ENCODE results near the gene TTC7B. TPM values are rescaled to one million over a fixed set of nuclear protein-coding genes. Genes with fewer than 3 reads are reported as not detected.

The TTC7B gene
- total RNA-seq, 1 donor = 24.9 TPM

DNA sequence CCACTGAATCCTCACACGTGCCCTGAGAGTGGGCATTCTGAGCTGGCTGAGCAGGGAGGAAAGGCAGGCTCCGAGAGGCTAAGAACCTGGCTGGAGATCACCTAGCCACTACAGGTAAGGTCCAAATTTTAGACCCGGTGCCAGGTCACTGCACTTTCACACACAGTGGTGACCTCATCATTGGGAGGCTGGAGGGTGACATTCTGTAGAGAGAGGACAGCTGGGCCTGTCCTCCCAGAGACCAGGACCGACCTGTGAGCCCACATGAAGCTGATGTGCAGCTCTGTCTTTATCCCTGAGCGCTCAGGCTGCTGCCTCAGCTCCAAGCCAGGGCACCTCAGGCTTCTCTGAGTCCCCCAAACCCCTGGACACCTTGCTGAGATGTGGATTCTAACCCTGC lies 4.1 kb downstream of the TTC7B start:
- TF ChIP-seq, protein P1, sequence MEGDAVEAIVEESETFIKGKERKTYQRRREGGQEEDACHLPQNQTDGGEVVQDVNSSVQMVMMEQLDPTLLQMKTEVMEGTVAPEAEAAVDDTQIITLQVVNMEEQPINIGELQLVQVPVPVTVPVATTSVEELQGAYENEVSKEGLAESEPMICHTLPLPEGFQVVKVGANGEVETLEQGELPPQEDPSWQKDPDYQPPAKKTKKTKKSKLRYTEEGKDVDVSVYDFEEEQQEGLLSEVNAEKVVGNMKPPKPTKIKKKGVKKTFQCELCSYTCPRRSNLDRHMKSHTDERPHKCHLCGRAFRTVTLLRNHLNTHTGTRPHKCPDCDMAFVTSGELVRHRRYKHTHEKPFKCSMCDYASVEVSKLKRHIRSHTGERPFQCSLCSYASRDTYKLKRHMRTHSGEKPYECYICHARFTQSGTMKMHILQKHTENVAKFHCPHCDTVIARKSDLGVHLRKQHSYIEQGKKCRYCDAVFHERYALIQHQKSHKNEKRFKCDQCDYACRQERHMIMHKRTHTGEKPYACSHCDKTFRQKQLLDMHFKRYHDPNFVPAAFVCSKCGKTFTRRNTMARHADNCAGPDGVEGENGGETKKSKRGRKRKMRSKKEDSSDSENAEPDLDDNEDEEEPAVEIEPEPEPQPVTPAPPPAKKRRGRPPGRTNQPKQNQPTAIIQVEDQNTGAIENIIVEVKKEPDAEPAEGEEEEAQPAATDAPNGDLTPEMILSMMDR (IDR thresholded peaks at IDR 0.05; ENCODE audit: insufficient read depth, low read length) = no peak
- H3K4me3 ChIP-seq (ENCODE audit: low read depth, low read length) = no peak overlapping the region
- DNase-seq (ENCODE audit: low read depth) = no peak

DNA sequence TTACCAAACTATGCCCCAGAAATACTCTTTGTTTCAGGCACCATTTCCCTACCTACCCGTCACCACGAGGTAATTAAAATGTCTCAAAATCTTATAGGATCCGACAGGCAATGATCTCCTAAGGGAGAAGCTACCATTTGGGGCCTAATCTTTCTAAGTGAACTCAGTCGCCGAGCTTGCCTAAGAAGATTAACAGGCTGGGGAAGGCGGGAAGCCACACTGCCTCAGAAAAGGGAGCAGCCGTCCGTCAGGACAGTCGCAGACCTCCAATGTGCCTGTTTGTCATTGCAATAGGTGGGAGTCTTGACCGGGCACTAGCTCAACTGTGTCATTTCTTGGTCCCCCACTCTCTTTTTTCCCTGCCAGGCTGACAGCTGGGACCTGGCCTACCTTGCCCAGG lies 4.6 kb downstream of the TTC7B start:
- TF ChIP-seq, protein P1 (IDR thresholded peaks at IDR 0.05; ENCODE audit: insufficient read depth, low read length) = no peak
- H3K4me3 ChIP-seq (ENCODE audit: low read depth, low read length) = no peak overlapping the region
- no peak for DNase-seq (ENCODE audit: low read depth)

- DNase-seq (ENCODE audit: low read depth) = no peak
- TF ChIP-seq, protein P1 (IDR thresholded peaks at IDR 0.05; ENCODE audit: insufficient read depth, low read length) = no peak
Measured at GRCh38 chr14:90810806-90811205, 5.4 kb downstream of the TTC7B start.

GRCh38 chr14:90809530-90810312 lies 6.5 kb downstream of the TTC7B start:
- no peak for DNase-seq (ENCODE audit: low read depth)
- H3K4me3 ChIP-seq (ENCODE audit: low read depth, low read length) = no peak overlapping the region
- TF ChIP-seq, protein P1 (IDR thresholded peaks at IDR 0.05; ENCODE audit: insufficient read depth, low read length) = no peak

More at GRCh38 chr14:90810806-90811205, 5.4 kb downstream of the TTC7B start:
- H3K4me3 ChIP-seq (ENCODE audit: low read depth, low read length) = no peak overlapping the region

- no peak overlapping the region for H3K4me3 ChIP-seq (ENCODE audit: low read depth, low read length)
- TF ChIP-seq, protein P1 (IDR thresholded peaks at IDR 0.05; ENCODE audit: insufficient read depth, low read length) = no peak
- no peak for DNase-seq (ENCODE audit: low read depth)
Measured at GRCh38 chr14:90808759-90809529, 7.3 kb downstream of the TTC7B start.

DNA sequence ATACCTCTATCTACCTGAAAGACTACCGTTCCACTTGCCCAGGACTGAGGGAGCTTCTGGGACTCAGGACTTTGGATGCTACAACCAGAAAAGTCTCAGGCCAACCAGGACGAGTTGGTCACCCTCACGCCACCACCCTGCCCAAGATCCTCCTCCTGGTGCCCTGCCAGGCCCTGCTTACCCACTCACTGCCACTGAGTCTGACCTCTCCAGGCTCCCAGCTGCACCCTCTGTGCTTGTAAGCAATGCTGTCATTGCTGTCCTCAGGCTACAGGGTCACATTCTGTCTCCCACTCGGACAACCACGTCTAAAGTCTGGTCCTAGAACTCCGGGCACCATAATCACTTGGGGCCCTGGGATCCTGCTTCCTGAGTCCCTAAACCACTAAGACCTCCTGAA lies 9.2 kb downstream of the TTC7B start:
- TF ChIP-seq, protein P1 (IDR thresholded peaks at IDR 0.05; ENCODE audit: insufficient read depth, low read length) = no peak
- no peak overlapping the region for H3K4me3 ChIP-seq (ENCODE audit: low read depth, low read length)
- DNase-seq (ENCODE audit: low read depth) = no peak
